Measurements from ENCODE around the gene PLA2G6. TPM values are rescaled to one million over a fixed set of nuclear protein-coding genes. Genes with fewer than 3 reads are reported as not detected.

The PLA2G6 gene
- total RNA-seq, 2 donors from 2014 or later, result 24.1 to 38.5 TPM

DNA sequence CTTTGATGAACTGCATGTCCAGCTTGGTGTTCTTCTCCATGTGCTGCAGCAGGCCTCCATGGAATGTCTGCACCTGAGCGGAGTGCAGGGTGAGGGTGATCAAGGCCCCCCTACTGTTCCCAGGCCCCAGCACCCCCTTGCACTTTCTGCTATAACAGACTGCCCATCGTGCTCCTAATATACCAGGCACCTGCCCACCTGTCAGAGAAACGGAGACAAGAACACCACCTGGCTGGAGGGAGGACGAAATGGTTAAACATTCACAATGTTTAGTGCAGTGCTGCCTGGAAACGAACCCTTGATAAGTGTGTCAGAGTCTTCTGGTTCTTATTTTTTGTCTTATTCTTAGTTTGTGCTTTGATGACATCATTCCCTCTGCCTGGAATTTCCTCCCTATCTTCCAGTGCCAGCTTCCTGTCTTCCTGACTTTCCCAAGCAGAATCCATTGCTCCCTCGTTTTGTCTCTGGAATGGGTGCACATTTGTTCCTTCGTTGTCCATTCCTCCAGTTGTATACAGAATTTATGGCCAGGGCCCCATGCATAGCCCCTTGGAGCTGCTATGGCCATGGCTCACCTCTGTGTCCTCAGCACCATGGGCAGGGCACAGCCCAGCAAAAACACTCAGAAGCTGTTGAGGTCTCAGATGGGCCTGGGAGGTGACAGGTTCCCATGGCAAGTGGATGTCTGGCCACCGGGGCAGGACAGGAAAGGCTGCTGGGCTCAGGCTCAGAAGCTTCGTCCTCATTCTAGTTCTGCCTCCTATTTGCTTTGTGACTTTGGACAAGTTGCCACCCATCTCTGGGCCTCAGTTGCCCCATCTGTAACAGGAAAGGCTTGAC lies 83.0 kb downstream of the PLA2G6 start:
- H3K4me1 ChIP-seq, result no peaks in the 10 kb centered on the region
- no peaks in the 10 kb centered on the region for H3K27me3 ChIP-seq
- H3K9me3 ChIP-seq, result no peaks in the 10 kb centered on the region
- TF ChIP-seq CTCF (IDR thresholded peaks at IDR 0.05), result no peak
- DNase-seq, result no peak
- intact Hi-C loops (cut with DNase I), result no loop called here
- H3K36me3 ChIP-seq, result no peaks in the 10 kb centered on the region
- H3K4me3 ChIP-seq, result no peak overlapping the region
- peak overlapping the region in 1 of 2 donors; percentile 20 for H3K9ac ChIP-seq (ENCODE audit: low read depth in 2 of 2, low read length in 2 of 2)
- no peak overlapping the region for H3K27ac ChIP-seq

DNA sequence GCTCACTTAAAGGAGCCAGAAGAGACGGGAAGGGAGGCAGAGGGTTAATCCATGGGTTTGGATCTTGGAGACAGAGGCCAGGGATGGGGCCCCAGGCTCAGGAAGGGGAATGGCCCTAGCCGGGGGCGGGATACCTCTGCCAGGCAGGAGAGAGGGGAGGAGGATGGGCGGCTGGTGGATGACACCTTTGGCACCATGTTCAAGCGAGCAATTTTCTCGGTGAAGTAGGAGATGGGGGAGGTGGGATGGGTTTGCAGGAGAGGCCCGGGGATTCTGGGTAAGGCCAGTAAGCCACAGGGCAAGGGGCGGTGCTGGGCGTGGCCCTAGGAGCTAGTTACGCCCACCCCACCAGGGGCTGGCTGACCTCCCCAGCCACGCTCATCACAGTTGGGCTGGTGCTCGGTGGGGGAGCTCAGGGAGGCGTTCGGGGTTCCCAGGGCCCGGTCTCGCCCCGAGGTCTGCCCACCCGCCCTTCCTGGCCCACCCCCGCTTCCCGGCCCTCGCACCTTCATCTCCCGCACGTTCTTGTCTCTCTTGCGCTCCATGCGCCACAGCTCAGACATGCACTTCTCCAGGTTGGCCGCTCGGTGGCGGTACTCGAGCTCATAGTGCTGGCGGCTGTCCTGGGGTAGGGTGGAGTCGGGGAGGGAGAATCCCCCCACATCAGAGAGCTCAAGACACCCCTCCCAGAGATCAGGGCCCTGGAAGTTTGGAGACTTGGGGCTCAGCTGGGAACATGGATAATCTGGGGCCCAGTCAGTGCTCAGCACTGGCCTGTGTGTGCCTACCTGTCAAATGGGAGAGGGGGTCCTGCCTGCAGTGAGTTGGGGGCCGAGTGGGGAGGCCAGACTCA lies 83.8 kb downstream of the PLA2G6 start:
- Histone ChIP-seq H3K9me3 (no peaks in the 10 kb centered on the region), H3K4me1 (no peaks in the 10 kb centered on the region), H3K9ac (ENCODE audit: low read depth in 2 of 2, low read length in 2 of 2) (no peak overlapping the region), H3K4me3 (no peak overlapping the region), H3K27me3 (no peaks in the 10 kb centered on the region), H3K27ac (no peak overlapping the region), H3K36me3 (no peaks in the 10 kb centered on the region)
- no peak for DNase-seq
- intact Hi-C loops (cut with DNase I), result no loop called here
- no peak for TF ChIP-seq CTCF (IDR thresholded peaks at IDR 0.05)

DNA sequence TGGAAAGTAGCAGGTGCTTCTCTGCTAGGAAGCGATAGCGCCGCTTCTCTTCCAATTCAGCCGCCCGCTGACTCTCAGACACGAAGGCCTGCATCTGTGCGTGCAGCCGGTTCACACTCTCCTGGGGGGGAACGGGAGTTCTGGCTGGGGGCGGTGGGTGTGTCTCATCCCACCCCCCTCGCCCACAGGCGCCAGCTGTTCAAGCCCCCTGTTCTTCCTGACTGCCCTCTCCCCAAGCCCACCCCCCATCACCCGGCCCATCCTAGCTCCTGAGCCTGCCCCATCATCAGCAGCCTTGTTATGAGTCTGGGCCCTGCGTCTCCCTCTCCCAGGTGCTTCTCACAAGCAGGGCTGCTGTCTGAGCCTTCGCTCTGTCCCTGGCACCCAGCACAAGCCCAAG lies 84.6 kb downstream of the PLA2G6 start:
- H3K27me3 ChIP-seq, result no peaks in the 10 kb centered on the region
- H3K36me3 ChIP-seq, result no peaks in the 10 kb centered on the region
- H3K4me3 ChIP-seq, result no peak overlapping the region
- no peak for DNase-seq
- H3K4me1 ChIP-seq, result no peaks in the 10 kb centered on the region
- TF ChIP-seq CTCF (IDR thresholded peaks at IDR 0.05), result no peak
- H3K9ac ChIP-seq (ENCODE audit: low read depth in 2 of 2, low read length in 2 of 2), result no peak overlapping the region
- no peak overlapping the region for H3K27ac ChIP-seq
- H3K9me3 ChIP-seq, result no peaks in the 10 kb centered on the region
- intact Hi-C loops (cut with DNase I), result no loop called here

GRCh38 chr22:38089474-38089851 lies 92.2 kb downstream of the PLA2G6 start:
- intact Hi-C loops (cut with DNase I), result no loop called here
- no peaks in the 10 kb centered on the region for H3K9me3 ChIP-seq

More at GRCh38 chr22:38089474-38089851, 92.2 kb downstream of the PLA2G6 start:
- Histone ChIP-seq H3K9ac (ENCODE audit: low read depth in 2 of 2, low read length in 2 of 2) (no peak overlapping the region), H3K27ac (no peak overlapping the region), H3K27me3 (no peaks in the 10 kb centered on the region), H3K36me3 (no peaks in the 10 kb centered on the region), H3K4me3 (no peak overlapping the region), H3K4me1 (no peaks in the 10 kb centered on the region)
- DNase-seq, result no peak
- no peak for TF ChIP-seq CTCF (IDR thresholded peaks at IDR 0.05)

All from colonic mucosa (tissue), 4 donors.